HFF-Myc (cell line): ENCODE measurements around the gene CDK4.
A peak's percentile ranks its signal among the peaks of the same experiment; 100 is the strongest.

ENCODE experiments used
- DNase-seq: peaks from one replicate; pipeline ENCODE4 v3.0.0-alpha.2; 2011; ENCODE audit warnings: low read depth; ENCODE audit errors: extremely low read depth
- H3K4me3 ChIP-seq: replicated peaks from 2 replicates; pipeline ENCODE4 v1.5.1; 2011; ENCODE audit warnings: low read depth, mild to moderate bottlenecking, control low read depth, low read length
- TF ChIP-seq, protein P1 (sequence below): IDR thresholded peaks from 2 replicates; pipeline ENCODE4 v1.5.1; 2012; ENCODE audit warnings: mild to moderate bottlenecking, low read depth, low read length, control low read depth; ENCODE audit errors: missing control alignments

CDK4 gene

DNA sequence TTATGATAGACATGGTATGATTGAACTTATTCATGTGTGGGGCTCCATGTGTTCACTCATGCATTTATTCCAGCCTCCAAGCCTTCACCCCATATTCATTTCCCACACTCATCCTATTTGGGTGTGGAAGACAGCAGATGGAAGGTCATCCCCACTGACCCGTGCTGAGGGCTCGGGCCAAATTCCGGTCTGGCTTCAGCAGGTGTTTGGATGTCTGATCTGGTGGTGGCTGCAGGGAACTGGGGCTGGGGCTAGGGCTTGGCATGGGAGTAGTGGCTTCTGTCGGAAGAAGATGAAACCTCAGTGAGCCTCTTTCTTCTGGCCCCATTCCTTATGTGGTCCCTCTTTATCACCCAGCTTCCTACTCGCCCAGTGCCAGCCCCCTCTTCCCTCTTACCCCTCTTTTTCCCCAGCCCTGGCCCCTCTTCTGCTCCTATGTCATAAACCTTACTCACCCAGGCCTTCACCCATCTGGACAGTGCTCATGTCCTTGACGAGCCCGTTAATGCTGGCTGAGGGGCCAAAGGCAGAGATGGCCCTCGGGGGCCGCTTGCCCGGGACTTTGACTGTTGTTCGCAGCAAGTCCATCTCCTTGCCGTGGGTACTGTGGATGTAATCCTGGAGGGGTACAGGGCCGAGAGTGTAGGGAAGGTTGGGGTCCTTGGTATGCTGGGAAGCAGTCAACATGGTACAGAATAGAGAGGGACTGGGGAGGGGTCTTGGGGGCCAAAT is 21.6 kb downstream of the CDK4 start:
- DNase-seq = no peak
- TF ChIP-seq, protein P1, sequence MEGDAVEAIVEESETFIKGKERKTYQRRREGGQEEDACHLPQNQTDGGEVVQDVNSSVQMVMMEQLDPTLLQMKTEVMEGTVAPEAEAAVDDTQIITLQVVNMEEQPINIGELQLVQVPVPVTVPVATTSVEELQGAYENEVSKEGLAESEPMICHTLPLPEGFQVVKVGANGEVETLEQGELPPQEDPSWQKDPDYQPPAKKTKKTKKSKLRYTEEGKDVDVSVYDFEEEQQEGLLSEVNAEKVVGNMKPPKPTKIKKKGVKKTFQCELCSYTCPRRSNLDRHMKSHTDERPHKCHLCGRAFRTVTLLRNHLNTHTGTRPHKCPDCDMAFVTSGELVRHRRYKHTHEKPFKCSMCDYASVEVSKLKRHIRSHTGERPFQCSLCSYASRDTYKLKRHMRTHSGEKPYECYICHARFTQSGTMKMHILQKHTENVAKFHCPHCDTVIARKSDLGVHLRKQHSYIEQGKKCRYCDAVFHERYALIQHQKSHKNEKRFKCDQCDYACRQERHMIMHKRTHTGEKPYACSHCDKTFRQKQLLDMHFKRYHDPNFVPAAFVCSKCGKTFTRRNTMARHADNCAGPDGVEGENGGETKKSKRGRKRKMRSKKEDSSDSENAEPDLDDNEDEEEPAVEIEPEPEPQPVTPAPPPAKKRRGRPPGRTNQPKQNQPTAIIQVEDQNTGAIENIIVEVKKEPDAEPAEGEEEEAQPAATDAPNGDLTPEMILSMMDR = no peak

DNA sequence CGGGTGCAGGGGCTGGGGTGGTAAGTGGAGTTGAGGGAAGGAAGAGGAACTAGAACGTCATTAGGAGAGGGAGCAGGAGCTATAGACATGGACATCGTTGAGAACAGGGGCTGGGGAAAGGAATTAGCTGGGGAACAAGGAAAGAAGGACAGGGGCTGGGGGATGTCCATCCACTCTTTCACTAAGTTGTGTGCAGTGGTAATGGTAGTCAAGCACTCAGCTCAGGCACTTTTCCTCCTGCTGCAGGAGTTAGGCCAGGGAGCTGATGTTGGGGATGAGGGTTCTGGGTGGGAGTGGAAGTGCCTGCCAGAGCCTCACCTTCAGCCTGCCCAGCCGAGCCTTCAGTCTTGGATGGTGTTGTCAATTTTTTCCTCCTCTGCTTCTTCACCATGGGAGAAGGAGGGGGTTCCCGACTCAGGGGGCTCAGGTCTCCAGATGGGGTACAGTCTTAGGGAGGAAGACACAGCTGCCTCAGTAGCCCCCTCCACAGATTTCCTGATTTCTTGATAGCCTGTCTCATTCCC is 22.7 kb downstream of the CDK4 start:
- H3K4me3 ChIP-seq = no peak overlapping the region
- TF ChIP-seq, protein P1 = no peak
- DNase-seq = no peak

More for the DNA sequence above, 21.6 kb downstream of the CDK4 start:
- H3K4me3 ChIP-seq = no peak overlapping the region

DNA sequence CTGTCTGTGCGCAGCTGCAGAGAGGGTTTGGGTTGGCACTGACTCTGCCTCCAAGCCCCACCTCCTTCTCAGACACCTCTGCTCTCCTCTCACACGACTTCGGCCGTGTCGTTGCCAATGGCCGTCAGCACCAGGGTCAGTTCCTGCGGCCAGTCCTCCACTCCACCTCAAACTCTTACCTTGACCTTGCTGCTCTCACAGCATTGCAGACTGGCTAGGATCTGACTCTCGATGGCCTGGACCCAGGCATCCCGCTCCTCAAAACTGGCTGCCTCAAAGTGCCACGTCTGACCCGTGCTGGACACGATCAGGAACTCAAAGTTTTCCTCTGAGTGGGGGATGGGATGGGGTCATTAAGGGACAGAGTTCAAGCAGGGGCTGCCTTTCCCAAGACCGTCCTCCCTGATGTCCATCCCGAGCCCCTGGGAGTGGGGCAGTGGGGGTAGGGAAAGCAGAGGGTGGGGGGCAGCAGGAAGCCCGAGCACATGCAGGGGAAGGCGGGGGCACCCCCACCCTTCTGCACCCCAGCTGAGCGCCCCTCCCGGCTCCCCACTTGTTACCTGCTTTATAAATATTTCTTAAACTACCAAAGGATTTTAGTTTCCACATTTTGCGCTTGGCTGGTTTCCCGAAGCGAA is 24.2 kb downstream of the CDK4 start:
- TF ChIP-seq, protein P1 = no peak
- no peak overlapping the region for H3K4me3 ChIP-seq
- no peak for DNase-seq

DNA sequence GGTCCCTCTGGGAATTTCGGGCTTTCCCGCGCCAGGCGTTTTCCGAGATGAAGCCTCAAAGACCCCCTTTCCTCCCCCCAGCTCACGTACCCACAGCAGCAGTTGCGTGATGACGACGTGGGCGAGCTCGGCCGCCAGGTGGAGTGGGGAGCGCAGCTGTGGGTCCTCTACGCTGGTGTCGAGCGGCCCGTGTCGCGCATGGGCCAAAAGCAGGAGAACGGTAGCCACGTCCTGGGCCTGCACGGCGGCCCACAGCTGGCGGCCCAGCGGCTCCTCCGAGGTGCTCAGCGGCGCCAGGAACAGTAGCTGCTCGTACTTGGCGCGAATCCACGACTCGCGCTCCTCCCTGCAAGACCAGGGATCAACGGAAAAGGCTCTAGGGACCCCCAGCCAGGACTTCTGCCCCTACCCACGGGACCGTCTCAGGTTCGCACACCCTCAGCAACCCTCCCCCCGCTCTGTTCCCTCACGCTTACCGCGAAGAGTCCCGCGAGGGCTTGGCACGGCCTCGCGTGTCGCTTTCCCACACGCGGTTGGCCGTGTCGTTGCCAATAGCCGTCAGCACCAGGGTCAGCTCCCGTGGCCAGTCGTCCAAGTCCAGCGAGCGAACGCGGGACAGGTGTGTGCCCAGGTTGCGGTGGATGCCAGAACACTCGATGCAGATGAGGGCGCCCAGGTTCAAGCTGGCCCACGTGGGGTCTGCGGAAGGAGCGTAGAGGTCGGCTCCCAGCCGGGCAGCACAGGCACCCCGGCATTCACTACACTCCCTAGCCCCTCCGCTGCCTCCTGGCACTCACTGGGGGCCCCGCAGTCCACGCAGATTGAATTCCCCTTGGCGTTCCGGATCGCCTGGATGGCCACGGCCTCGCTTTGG is 25.0 kb downstream of the CDK4 start:
- H3K4me3 ChIP-seq = peak overlapping the region; percentile 76
- no peak for DNase-seq
- TF ChIP-seq, protein P1 = peak; percentile 18

DNA sequence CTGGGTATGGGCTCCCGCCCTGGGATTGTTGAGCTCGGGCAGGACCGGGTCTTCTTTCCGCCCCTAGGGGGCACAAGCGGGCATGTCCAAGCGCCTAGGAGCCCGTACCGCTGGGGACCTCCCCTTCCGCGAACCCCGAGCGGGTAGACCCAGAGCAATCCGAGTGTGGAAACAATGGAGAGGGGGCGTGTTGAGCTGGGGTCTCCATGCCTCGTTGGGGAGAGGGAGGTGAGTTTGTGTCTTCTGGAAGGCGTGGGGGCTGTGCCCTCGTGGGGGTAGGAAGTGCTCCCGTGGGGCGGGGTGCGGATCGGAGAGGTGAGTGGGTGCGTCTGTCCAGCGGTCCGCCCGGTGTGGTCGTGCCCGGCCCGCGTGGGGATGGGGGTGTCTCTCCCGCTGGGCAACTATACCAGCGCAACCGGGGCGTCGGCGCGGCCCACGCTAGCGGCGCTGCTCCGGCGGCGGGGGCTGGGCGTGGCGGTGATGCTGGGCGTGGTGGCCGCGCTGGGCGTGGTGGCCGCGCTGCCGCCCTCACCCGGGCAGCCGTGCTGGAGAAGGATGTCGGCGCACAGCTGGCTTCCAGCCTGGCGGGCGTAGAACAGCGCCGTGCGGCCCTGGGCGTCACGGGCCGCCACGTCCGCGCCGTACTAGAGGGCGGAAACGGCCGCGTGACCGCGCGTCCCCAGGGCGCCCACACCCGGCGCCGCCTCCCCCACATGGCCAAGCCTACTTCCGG is 25.8 kb downstream of the CDK4 start:
- TF ChIP-seq, protein P1 = peak; percentile 96
- peak; percentile 56 for DNase-seq
- peak overlapping the region; percentile 76 for H3K4me3 ChIP-seq

DNA sequence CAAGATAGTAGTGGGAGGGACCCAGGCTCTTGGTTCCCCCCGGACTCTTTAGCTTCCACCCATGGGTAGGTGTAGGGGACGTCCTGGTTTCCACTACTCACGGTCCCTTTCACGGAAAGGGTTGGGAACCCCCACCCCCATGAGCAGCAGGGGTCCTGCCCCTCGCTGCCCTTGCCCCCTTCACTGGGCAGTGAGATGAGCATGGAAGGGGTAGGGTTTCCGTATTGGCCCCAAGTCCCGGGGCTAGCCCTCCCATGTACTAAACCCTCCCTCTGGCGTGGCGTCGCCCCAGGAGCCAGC is 26.3 kb downstream of the CDK4 start:
- peak overlapping the region; percentile 76 for H3K4me3 ChIP-seq
- TF ChIP-seq, protein P1 = no peak
- DNase-seq = no peak
